AG10803 (cell line): ENCODE data around the gene SFXN3.

Experiments
- DNase-seq: peaks from one replicate; pipeline ENCODE4 v3.0.0; 2010; ENCODE audit warnings: low read depth
- H3K4me3 ChIP-seq: 2 replicates; pipeline ENCODE4 v1.5.1; 2011; ENCODE audit warnings: mild to moderate bottlenecking, low read length, control low read depth
- CTCF ChIP-seq: conservative IDR thresholded peaks from 2 replicates; pipeline ENCODE4 v1.5.1; 2011; ENCODE audit warnings: mild to moderate bottlenecking, low read length, control low read depth, inconsistent platforms

Gene SFXN3

GRCh38 chr10:101054876-101055275, 23.8 kb downstream of the SFXN3 start:
- no peak for DNase-seq
- H3K4me3 ChIP-seq, result no peak overlapping the region
- no peak for TF ChIP-seq CTCF

GRCh38 chr10:101055411-101055810, 24.4 kb downstream of the SFXN3 start:
- TF ChIP-seq CTCF, result no peak
- no peak for DNase-seq
- no peak overlapping the region for H3K4me3 ChIP-seq

GRCh38 chr10:101056365-101057151, 25.5 kb downstream of the SFXN3 start:
- H3K4me3 ChIP-seq, result no peak overlapping the region
- no peak for TF ChIP-seq CTCF

GRCh38 chr10:101060036-101060950, 29.3 kb downstream of the SFXN3 start:
- peak; percentile 92 for DNase-seq
- peak overlapping the region; percentile 100 for H3K4me3 ChIP-seq
- peak; percentile 93 for TF ChIP-seq CTCF

More at GRCh38 chr10:101056365-101057151, 25.5 kb downstream of the SFXN3 start:
- no peak for DNase-seq

GRCh38 chr10:101060951-101061623, 30.1 kb downstream of the SFXN3 start:
- peak overlapping the region; percentile 100 for H3K4me3 ChIP-seq
- DNase-seq, result peak; percentile 91
- no peak for TF ChIP-seq CTCF

GRCh38 chr10:101061624-101062231, 30.7 kb downstream of the SFXN3 start, which contains the start of gene KAZALD1:
Gene KAZALD1, plus strand, starts transcription at chr10:101061989. Its CDS starts 604 bp downstream, at chr10:101062593.
- DNase-seq, result peak; percentile 69
- TF ChIP-seq CTCF, result no peak
- peak within 1 kb of the TSS; percentile 100 for H3K4me3 ChIP-seq
